Sigmoid colon (tissue), 4 donors: Measurements from ENCODE around the gene DNAJC25.

Source experiments
- CTCF ChIP-seq, 4 experiments: fragments of 450-650 bp in 3 of 4; fragments of 200-600 bp in 1 of 4; IDR thresholded peaks; one replicate each; pipeline ENCODE4 v1.5.1; 2016 to 2019; ENCODE audit warnings: antibody characterized with exemption in 4 of 4, mild to moderate bottlenecking in 3 of 4, moderate library complexity in 2 of 4
- EP300 ChIP-seq, 4 donors: sonication (generic); formaldehyde crosslinking; IDR thresholded peaks; one replicate each; pipeline ENCODE4 v1.6.1; 2017; ENCODE audit warnings: antibody characterized with exemption in 4 of 4
- POLR2A ChIP-seq, 2 donors: fragments of 450-650 bp; IDR thresholded peaks; one replicate each; pipeline ENCODE4 v1.6.1; 2016; ENCODE audit warnings: antibody characterized with exemption in 2 of 2, mild to moderate bottlenecking in 2 of 2, moderate library complexity in 2 of 2

GRCh38 chr9:111679199-111679598, 48.1 kb downstream of the DNAJC25 start:
- no peak for TF ChIP-seq CTCF (IDR thresholded peaks at IDR 0.05)
- no peak for TF ChIP-seq POLR2A (IDR thresholded peaks at IDR 0.05)
- TF ChIP-seq EP300 (IDR thresholded peaks at IDR 0.05) = no peak
